IMR-90 (cell line): ENCODE results near the gene ROS1. TPM values are rescaled to one million over a fixed set of nuclear protein-coding genes. Genes with fewer than 3 reads are reported as not detected.

Experiments used
- ATAC-seq: fragments of 200-7000 bp; cut with Tn5 transposase; 2 replicates; pipeline ENCODE4 v1.9.1; 2020; ENCODE audit warnings: low read depth, mild to moderate bottlenecking, moderate library complexity
- BruUV-seq: library from RNA; stranded (reverse); fragments of 400-500 nt; replicated peaks from 2 replicates; lab custom pipeline; 2021; lab: Mats Ljungman, UMichigan
- CTCF ChIA-PET: fragments of 300-600 bp; formaldehyde crosslinking; extraction: SDS; loops from one replicate; lab custom pipeline; 2021; ENCODE audit warnings: antibody characterized with exemption; lab: Yijun Ruan, JAX
- POLR2A ChIA-PET: fragments of 300-600 bp; sonication (Branson Sonifier 250); formaldehyde crosslinking; loops from one replicate; lab custom pipeline; 2022; ENCODE audit warnings: antibody characterized with exemption; ENCODE audit not compliant: unreplicated experiment; lab: Charles Lee
- DNase-seq: peaks from one replicate; pipeline ENCODE4 v3.0.0; 2013
- H2AFZ ChIP-seq: replicated peaks from 2 replicates; pipeline ENCODE3; 2013; ENCODE audit warnings: low read length, mild to moderate bottlenecking; ENCODE audit not compliant: poor library complexity
- H2AK5ac ChIP-seq: 2 replicates; pipeline ENCODE4 v1.6.1; 2013; ENCODE audit warnings: low read depth, low read length, inconsistent platforms
- H2AK9ac ChIP-seq: replicated peaks from 2 replicates; pipeline ENCODE3; 2013; ENCODE audit warnings: mild to moderate bottlenecking, low read depth, low read length, moderate library complexity; ENCODE audit not compliant: poor library complexity
- H2BK120ac ChIP-seq: 2 replicates; pipeline ENCODE4 v1.6.1; 2013; ENCODE audit warnings: low read depth, low read length, inconsistent platforms
- H2BK15ac ChIP-seq: 3 replicates; pipeline ENCODE4 v1.6.1; 2013; ENCODE audit warnings: low read depth, low read length, inconsistent platforms
- H2BK20ac ChIP-seq: 2 replicates; pipeline ENCODE4 v1.6.1; 2013; ENCODE audit warnings: low read depth, mild to moderate bottlenecking, inconsistent platforms, low read length, moderate library complexity
- H2BK5ac ChIP-seq: 2 replicates; pipeline ENCODE4 v1.6.1; 2013; ENCODE audit warnings: mild to moderate bottlenecking, low read depth, low read length, inconsistent platforms; ENCODE audit not compliant: poor library complexity, severe bottlenecking
- H3K14ac ChIP-seq: replicated peaks from 2 replicates; pipeline ENCODE4 v1.6.1; 2013; ENCODE audit warnings: low read depth, low read length, inconsistent platforms
- H3K18ac ChIP-seq: 2 replicates; pipeline ENCODE4 v1.6.1; 2013; ENCODE audit warnings: low read depth, low read length, control low read depth
- H3K23ac ChIP-seq: 2 replicates; pipeline ENCODE4 v1.6.1; 2013; ENCODE audit warnings: low read depth, low read length, inconsistent platforms
- H3K27ac ChIP-seq: 2 replicates; pipeline ENCODE4 v1.5.1; 2013; ENCODE audit warnings: mild to moderate bottlenecking, control low read depth, low read length; ENCODE audit not compliant: insufficient read depth
- H3K27me3 ChIP-seq: 2 replicates; pipeline ENCODE4 v1.6.1; 2013; ENCODE audit warnings: low read length; ENCODE audit not compliant: control insufficient read depth, insufficient read depth
- H3K36me3 ChIP-seq: 2 replicates; pipeline ENCODE4 v1.6.1; 2013; ENCODE audit warnings: low read length, mixed read lengths; ENCODE audit not compliant: control insufficient read depth, insufficient read depth
- H3K4ac ChIP-seq: 2 replicates; pipeline ENCODE4 v1.6.1; 2013; ENCODE audit warnings: low read depth, low read length, inconsistent platforms
- H3K4me1 ChIP-seq: 2 replicates; pipeline ENCODE4 v1.6.1; 2013; ENCODE audit warnings: low read length, mixed read lengths; ENCODE audit not compliant: control insufficient read depth, insufficient read depth
- H3K4me2 ChIP-seq: 2 replicates; pipeline ENCODE4 v1.6.1; 2013; ENCODE audit warnings: low read depth, mild to moderate bottlenecking, control low read depth, low read length, moderate library complexity
- H3K4me3 ChIP-seq: 2 replicates; pipeline ENCODE4 v1.5.1; 2013; ENCODE audit warnings: low read depth, mild to moderate bottlenecking, control low read depth, low read length, moderate library complexity; ENCODE audit not compliant: insufficient read depth
- H3K56ac ChIP-seq: 2 replicates; pipeline ENCODE4 v1.6.1; 2013; ENCODE audit warnings: low read length, inconsistent platforms; ENCODE audit not compliant: insufficient read depth; ENCODE audit errors: extremely low read depth
- H3K79me1 ChIP-seq, 2 experiments: 2 replicates each; pipeline ENCODE4 v1.6.1; 2013; ENCODE audit warnings: low read length in 2 of 2, inconsistent platforms in 1 of 2, low read depth in 1 of 2
- H3K9ac ChIP-seq: 2 replicates; pipeline ENCODE4 v1.6.1; 2013; ENCODE audit warnings: low read depth, low read length, control low read depth
- H3K9me1 ChIP-seq: 2 replicates; pipeline ENCODE4 v1.6.1; 2013; ENCODE audit warnings: low read length, inconsistent platforms; ENCODE audit not compliant: insufficient read depth
- H3K9me3 ChIP-seq: 2 replicates; pipeline ENCODE4 v1.6.1; 2013; ENCODE audit warnings: low read length; ENCODE audit not compliant: control insufficient read depth, insufficient read depth
- H4K20me1 ChIP-seq: 2 replicates; pipeline ENCODE4 v1.6.1; 2013; ENCODE audit warnings: low read length, inconsistent platforms; ENCODE audit not compliant: insufficient read depth
- H4K5ac ChIP-seq: 2 replicates; pipeline ENCODE4 v1.6.1; 2013; ENCODE audit warnings: mild to moderate bottlenecking, low read depth, low read length, control low read depth
- H4K8ac ChIP-seq, 2 experiments: 2 replicates each; pipeline ENCODE4 v1.6.1; 2013; ENCODE audit warnings: low read depth in 2 of 2, low read length in 2 of 2, control low read depth in 1 of 2, inconsistent platforms in 1 of 2
- H4K91ac ChIP-seq: 2 replicates; pipeline ENCODE4 v1.6.1; 2013; ENCODE audit warnings: low read depth, low read length, inconsistent platforms; ENCODE audit not compliant: insufficient read depth
- BHLHE40 ChIP-seq: fragments of 150-350 bp; IDR thresholded peaks from 2 replicates; pipeline ENCODE4 v1.6.1; 2016; ENCODE audit warnings: mild to moderate bottlenecking, low read depth, low read length
- CEBPB ChIP-seq: IDR thresholded peaks from 2 replicates; pipeline ENCODE4 v1.6.1; 2012; ENCODE audit warnings: low read depth, low read length, improper control_type of control experiment
- CHD1 ChIP-seq: IDR thresholded peaks from 2 replicates; pipeline ENCODE4 v1.6.1; 2012; ENCODE audit warnings: low read depth, low read length, improper control_type of control experiment
- FOS ChIP-seq: fragments of 150-350 bp; IDR thresholded peaks from 2 replicates; pipeline ENCODE4 v1.6.1; 2016; ENCODE audit warnings: low read depth, low read length
- MAFK ChIP-seq: IDR thresholded peaks from 2 replicates; pipeline ENCODE4 v1.6.1; 2012; ENCODE audit warnings: low read depth, low read length, improper control_type of control experiment
- NFE2L2 ChIP-seq: fragments of 150-350 bp; IDR thresholded peaks from 2 replicates; pipeline ENCODE4 v1.6.1; 2016; ENCODE audit warnings: low read depth, mild to moderate bottlenecking, low read length
- RCOR1 ChIP-seq: IDR thresholded peaks from 2 replicates; pipeline ENCODE4 v1.6.1; 2012; ENCODE audit warnings: mild to moderate bottlenecking, low read length, improper control_type of control experiment; ENCODE audit not compliant: insufficient replicate concordance
- WGBS, 2 experiments: methylation state at CpG; one replicate each; pipeline versions ENCODE4 v1.1.5 to v1.1.7; 2013; ENCODE audit warnings: missing lambda C conversion rate in 2 of 2; ENCODE audit not compliant: insufficient read length in 1 of 2; ENCODE audit errors: extremely low coverage in 2 of 2; 5-methylcytosine and 5-hydroxymethylcytosine counted together
- dilution Hi-C: fragments of 300-500 bp; cut with HindIII; formaldehyde crosslinking; loops from one replicate; pipeline ENCODE4 v1.14.3; 2018; ENCODE audit warnings: low sequenced_read_pairs; ENCODE audit not compliant: unreplicated experiment
- in situ Hi-C: fragments of 300-500 bp; cut with MboI; formaldehyde crosslinking; loops from 3 replicates; pipeline ENCODE4 v1.14.3; 2019; ENCODE audit warnings: low sequenced_read_pairs, inconsistent platforms, mixed read lengths
- intact Hi-C: fragments of 100-400 bp; cut with micrococcal nuclease; formaldehyde crosslinking; loops from 2 replicates; pipeline ENCODE4 v1.10.0; 2022
- polyA plus RNA-seq, 3 experiments: library from polyadenylated mRNA; depleted of rRNA; stranded (reverse); fragments of >200 nt; gene quantifications; 2 replicates each; pipeline ENCODE4 v1.2.3, GENCODE V29; 2012; ENCODE audit warnings: low replicate concordance in 1 of 3
- total RNA-seq: library from RNA; depleted of rRNA; stranded (reverse); fragments of >200 nt; gene quantifications from 2 replicates; pipeline ENCODE4 v1.2.3, GENCODE V29; 2012
- TF ChIP-seq, protein P1 (sequence below): conservative IDR thresholded peaks from 2 replicates; pipeline ENCODE4 v1.5.1; 2012; ENCODE audit warnings: mild to moderate bottlenecking, low read depth, low read length, improper control_type of control experiment
- TF ChIP-seq, protein P2 (sequence below): fragments of 150-350 bp; IDR thresholded peaks from 2 replicates; pipeline ENCODE4 v1.6.1; 2016; ENCODE audit warnings: low read depth, mild to moderate bottlenecking, low read length, moderate library complexity, borderline replicate concordance
- TF ChIP-seq, protein P3 (sequence below): fragments of 150-350 bp; IDR thresholded peaks from 2 replicates; pipeline ENCODE4 v1.6.1; 2017; ENCODE audit warnings: mild to moderate bottlenecking, antibody characterized with exemption, low read length, low read depth

ROS1 gene
- total and polyA plus RNA-seq, 2 of the 4 experiments (the other 2 are of a cell fraction): under 0.01 to 0.03 TPM

GRCh38 chr6:117393045-117393444, 32.7 kb downstream of the ROS1 start:
- H2AK9ac ChIP-seq: no peak overlapping the region
- DNase-seq (no peak), ATAC-seq (no peak)
- no peak overlapping the region for H3K9ac ChIP-seq
- no peak overlapping the region for H3K56ac ChIP-seq
- no peak overlapping the region for H3K4me3 ChIP-seq
- dilution Hi-C loops: no loop called here
- no peak overlapping the region for H4K8ac ChIP-seq
- H2AFZ ChIP-seq: no peak overlapping the region
- no peak overlapping the region for H2BK15ac ChIP-seq
- no peak overlapping the region for H2BK120ac ChIP-seq
- no peak overlapping the region for H2AK5ac ChIP-seq
- no peaks in the 10 kb centered on the region for H3K9me3 ChIP-seq
- no peaks in the 10 kb centered on the region for H3K36me3 ChIP-seq
- no peak overlapping the region for H4K5ac ChIP-seq
- no peak overlapping the region for H3K14ac ChIP-seq
- POLR2A ChIA-PET: no interaction called here
- intact Hi-C loops: no loop called here
- H3K4me1 ChIP-seq: no peaks in the 10 kb centered on the region
- TF ChIP-seq, protein P1, sequence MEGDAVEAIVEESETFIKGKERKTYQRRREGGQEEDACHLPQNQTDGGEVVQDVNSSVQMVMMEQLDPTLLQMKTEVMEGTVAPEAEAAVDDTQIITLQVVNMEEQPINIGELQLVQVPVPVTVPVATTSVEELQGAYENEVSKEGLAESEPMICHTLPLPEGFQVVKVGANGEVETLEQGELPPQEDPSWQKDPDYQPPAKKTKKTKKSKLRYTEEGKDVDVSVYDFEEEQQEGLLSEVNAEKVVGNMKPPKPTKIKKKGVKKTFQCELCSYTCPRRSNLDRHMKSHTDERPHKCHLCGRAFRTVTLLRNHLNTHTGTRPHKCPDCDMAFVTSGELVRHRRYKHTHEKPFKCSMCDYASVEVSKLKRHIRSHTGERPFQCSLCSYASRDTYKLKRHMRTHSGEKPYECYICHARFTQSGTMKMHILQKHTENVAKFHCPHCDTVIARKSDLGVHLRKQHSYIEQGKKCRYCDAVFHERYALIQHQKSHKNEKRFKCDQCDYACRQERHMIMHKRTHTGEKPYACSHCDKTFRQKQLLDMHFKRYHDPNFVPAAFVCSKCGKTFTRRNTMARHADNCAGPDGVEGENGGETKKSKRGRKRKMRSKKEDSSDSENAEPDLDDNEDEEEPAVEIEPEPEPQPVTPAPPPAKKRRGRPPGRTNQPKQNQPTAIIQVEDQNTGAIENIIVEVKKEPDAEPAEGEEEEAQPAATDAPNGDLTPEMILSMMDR: no peak
- TF ChIP-seq FOS (no peak), CHD1 (no peak), MAFK (no peak), CEBPB (no peak), RCOR1 (no peak), NFE2L2 (no peak), BHLHE40 (no peak)
- TF ChIP-seq, protein P2, sequence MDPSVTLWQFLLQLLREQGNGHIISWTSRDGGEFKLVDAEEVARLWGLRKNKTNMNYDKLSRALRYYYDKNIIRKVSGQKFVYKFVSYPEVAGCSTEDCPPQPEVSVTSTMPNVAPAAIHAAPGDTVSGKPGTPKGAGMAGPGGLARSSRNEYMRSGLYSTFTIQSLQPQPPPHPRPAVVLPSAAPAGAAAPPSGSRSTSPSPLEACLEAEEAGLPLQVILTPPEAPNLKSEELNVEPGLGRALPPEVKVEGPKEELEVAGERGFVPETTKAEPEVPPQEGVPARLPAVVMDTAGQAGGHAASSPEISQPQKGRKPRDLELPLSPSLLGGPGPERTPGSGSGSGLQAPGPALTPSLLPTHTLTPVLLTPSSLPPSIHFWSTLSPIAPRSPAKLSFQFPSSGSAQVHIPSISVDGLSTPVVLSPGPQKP: no peak
- TF ChIP-seq, protein P3, sequence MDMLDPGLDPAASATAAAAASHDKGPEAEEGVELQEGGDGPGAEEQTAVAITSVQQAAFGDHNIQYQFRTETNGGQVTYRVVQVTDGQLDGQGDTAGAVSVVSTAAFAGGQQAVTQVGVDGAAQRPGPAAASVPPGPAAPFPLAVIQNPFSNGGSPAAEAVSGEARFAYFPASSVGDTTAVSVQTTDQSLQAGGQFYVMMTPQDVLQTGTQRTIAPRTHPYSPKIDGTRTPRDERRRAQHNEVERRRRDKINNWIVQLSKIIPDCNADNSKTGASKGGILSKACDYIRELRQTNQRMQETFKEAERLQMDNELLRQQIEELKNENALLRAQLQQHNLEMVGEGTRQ: no peak
- WGBS, 2 experiments: no CpG with 5 or more reads among the region's 2 CpGs
- H2BK5ac ChIP-seq: no peak overlapping the region
- no peaks in the 10 kb centered on the region for H4K20me1 ChIP-seq
- no peak overlapping the region for H3K4ac ChIP-seq
- H3K9me1 ChIP-seq: no peaks in the 10 kb centered on the region
- CTCF ChIA-PET: no interaction called here
- no peak overlapping the region for H3K27ac ChIP-seq
- in situ Hi-C loops: no loop called here
- BruUV-seq: no TSS peak
- no peaks in the 10 kb centered on the region; the same call in 1 of the 2 replicates for H3K27me3 ChIP-seq
- no peak overlapping the region for H2BK20ac ChIP-seq
- no peak overlapping the region for H3K18ac ChIP-seq
- no peak overlapping the region for H3K23ac ChIP-seq
- no peaks in the 10 kb centered on the region for H3K79me1 ChIP-seq
- H4K91ac ChIP-seq: no peak overlapping the region
- no peak overlapping the region for H3K4me2 ChIP-seq
